Right atrium auricular region (tissue), 2 donors: Measurements from ENCODE around the gene OR7G3. TPM values are rescaled to one million over a fixed set of nuclear protein-coding genes. Genes with fewer than 3 reads are reported as not detected.

Source experiments
- DNase-seq: peaks from one replicate; pipeline ENCODE4 v3.0.0-alpha.2; 2019; ENCODE audit warnings: low spot score
- H3K27ac ChIP-seq, 2 donors: fragments of 200-600 bp; sonication (generic); 1 replicate in 1 of 2; 2 replicates in 1 of 2; pipeline ENCODE4 v1.5.1; 2016 to 2019
- H3K27me3 ChIP-seq, 2 donors: fragments of 200-600 bp; sonication (generic); one replicate each; pipeline versions ENCODE4 v1.5.1 to v1.6.0; 2017 to 2019
- H3K36me3 ChIP-seq: fragments of 200-600 bp; sonication (generic); one replicate; pipeline ENCODE4 v1.5.1; 2016
- H3K4me1 ChIP-seq, 2 donors: fragments of 200-600 bp; sonication (generic); one replicate each; pipeline versions ENCODE4 v1.5.1 to v1.6.0; 2017 to 2019
- H3K4me3 ChIP-seq, 2 donors: fragments of 200-600 bp; sonication (generic); 1 replicate in 1 of 2; 2 replicates in 1 of 2; pipeline ENCODE4 v1.5.1; 2017 to 2019; ENCODE audit warnings: mild to moderate bottlenecking in 1 of 2, moderate library complexity in 1 of 2
- H3K9me3 ChIP-seq, 2 donors: fragments of 200-600 bp; sonication (generic); one replicate each; pipeline ENCODE4 v1.5.1; 2019
- CTCF ChIP-seq, 2 donors: fragments of 200-600 bp; sonication (generic); IDR thresholded peaks; one replicate each; pipeline ENCODE4 v1.5.1; 2019; ENCODE audit warnings: antibody characterized with exemption in 2 of 2
- total RNA-seq, 2 donors: library from RNA; depleted of rRNA; stranded (reverse); fragments of >200 nt; gene quantifications; one replicate each; pipeline ENCODE4 v1.1.0, GENCODE V29; 2016

The OR7G3 gene
- total RNA-seq, 2 donors from 2014 or later = not detected

- DNase-seq = no peak
- peaks cover 16% of the 10 kb centered on the region for H3K36me3 ChIP-seq
- no peak overlapping the region for H3K27ac ChIP-seq
- H3K4me3 ChIP-seq = no peak overlapping the region
- peaks cover 0 to 17% of the 10 kb centered on the region in 2 donors for H3K9me3 ChIP-seq
- no peaks in the 10 kb centered on the region for H3K27me3 ChIP-seq
- no peaks in the 10 kb centered on the region for H3K4me1 ChIP-seq
- no peak for TF ChIP-seq CTCF (IDR thresholded peaks at IDR 0.05)
Measured at GRCh38 chr19:9148697-9149096, 21.9 kb upstream of the OR7G3 start.

GRCh38 chr19:9146882-9147281 is 20.1 kb upstream of the OR7G3 start:
- H3K9me3 ChIP-seq = peaks cover 0 to 17% of the 10 kb centered on the region in 2 donors
- H3K27me3 ChIP-seq = no peaks in the 10 kb centered on the region
- H3K27ac ChIP-seq = no peak overlapping the region
- peaks cover 0 to 4% of the 10 kb centered on the region in 2 donors for H3K4me1 ChIP-seq
- H3K4me3 ChIP-seq = no peak overlapping the region
- peaks cover 6% of the 10 kb centered on the region for H3K36me3 ChIP-seq
- DNase-seq = no peak
- no peak for TF ChIP-seq CTCF (IDR thresholded peaks at IDR 0.05)

- peaks cover 0 to 16% of the 10 kb centered on the region in 2 donors for H3K4me1 ChIP-seq
- H3K36me3 ChIP-seq = peaks cover 6% of the 10 kb centered on the region
- no peak overlapping the region for H3K4me3 ChIP-seq
- H3K27ac ChIP-seq = no peak overlapping the region
- no peaks in the 10 kb centered on the region for H3K27me3 ChIP-seq
- no peak for TF ChIP-seq CTCF (IDR thresholded peaks at IDR 0.05)
- no peak for DNase-seq
- peaks cover 0 to 17% of the 10 kb centered on the region in 2 donors for H3K9me3 ChIP-seq
Measured at GRCh38 chr19:9144920-9145319, 18.2 kb upstream of the OR7G3 start.

- peak within 1 kb of the TSS; percentile 85 to 97 for H3K27ac ChIP-seq
- peak; percentile 94 for DNase-seq
- H3K4me3 ChIP-seq = peak within 1 kb of the TSS; percentile 75 to 89
- H3K9me3 ChIP-seq = peaks cover 0 to 13% of the 10 kb centered on the region in 2 donors
- no peaks in the 10 kb centered on the region for H3K27me3 ChIP-seq
- H3K4me1 ChIP-seq = peaks cover 0 to 20% of the 10 kb centered on the region in 2 donors
- no peak for TF ChIP-seq CTCF (IDR thresholded peaks at IDR 0.05)
- no peaks in the 10 kb centered on the region for H3K36me3 ChIP-seq
Measured at GRCh38 chr19:9140159-9140874, 13.6 kb upstream of the OR7G3 start, which contains the start of gene ZNF317. Gene ZNF317 (plus strand): TSS chr19:9140397. CDS start chr19:9156017, 15,620 bp downstream.

GRCh38 chr19:9139609-9140158 is 12.9 kb upstream of the OR7G3 start:
- H3K27ac ChIP-seq = peak overlapping the region; percentile 85 to 97
- H3K9me3 ChIP-seq = peaks cover 0 to 7% of the 10 kb centered on the region in 2 donors
- TF ChIP-seq CTCF (IDR thresholded peaks at IDR 0.05) = no peak
- no peaks in the 10 kb centered on the region for H3K36me3 ChIP-seq
- H3K4me1 ChIP-seq = peaks cover 0 to 20% of the 10 kb centered on the region in 2 donors
- H3K27me3 ChIP-seq = no peaks in the 10 kb centered on the region
- DNase-seq = peak; percentile 18
- peak overlapping the region; percentile 75 to 89 for H3K4me3 ChIP-seq
